AG10803 (cell line): ENCODE data around the gene CDK4.

ENCODE experiments used
- DNase-seq: peaks from one replicate; pipeline ENCODE4 v3.0.0; 2010; ENCODE audit warnings: low read depth
- H3K4me3 ChIP-seq: 2 replicates; pipeline ENCODE4 v1.5.1; 2011; ENCODE audit warnings: mild to moderate bottlenecking, low read length, control low read depth
- CTCF ChIP-seq: conservative IDR thresholded peaks from 2 replicates; pipeline ENCODE4 v1.5.1; 2011; ENCODE audit warnings: mild to moderate bottlenecking, low read length, control low read depth, inconsistent platforms

The CDK4 gene

GRCh38 chr12:57726884-57727757 lies 25.0 kb downstream of the CDK4 start:
- H3K4me3 ChIP-seq, result peak overlapping the region; percentile 98
- no peak for DNase-seq
- peak; percentile 45 for TF ChIP-seq CTCF

- peak; percentile 86 for DNase-seq
- TF ChIP-seq CTCF, result peak; percentile 81
- H3K4me3 ChIP-seq, result peak overlapping the region; percentile 98
These were observed 25.8 kb downstream of the CDK4 start for GRCh38 chr12:57726151-57726883.

- no peak for TF ChIP-seq CTCF
- no peak for DNase-seq
- peak overlapping the region; percentile 98 for H3K4me3 ChIP-seq
These were observed 26.3 kb downstream of the CDK4 start for GRCh38 chr12:57725851-57726150.

GRCh38 chr12:57724936-57725740 lies 27.0 kb downstream of the CDK4 start:
- no peak overlapping the region for H3K4me3 ChIP-seq
- no peak for TF ChIP-seq CTCF
- DNase-seq, result no peak

- TF ChIP-seq CTCF, result no peak
- no peak overlapping the region for H3K4me3 ChIP-seq
- DNase-seq, result no peak
These were observed 27.8 kb downstream of the CDK4 start for GRCh38 chr12:57724003-57724935.

GRCh38 chr12:57723630-57723962 lies 28.5 kb downstream of the CDK4 start:
- no peak for DNase-seq
- H3K4me3 ChIP-seq, result no peak overlapping the region
- TF ChIP-seq CTCF, result no peak
